NB4 (cell line): ENCODE results near the gene SLC4A2.

Experiments used
- DNase-seq: peaks from one replicate; pipeline ENCODE4 v3.0.0; 2010; ENCODE audit warnings: low read depth
- H3K4me3 ChIP-seq: one replicate; pipeline ENCODE4 v1.5.1; 2011; ENCODE audit warnings: mild to moderate bottlenecking, low read depth, low read length, moderate library complexity
- MYC ChIP-seq: IDR thresholded peaks from 2 replicates; pipeline ENCODE4 v1.6.1; 2011; ENCODE audit warnings: low read depth, low read length
- POLR2A ChIP-seq: IDR thresholded peaks from 2 replicates; pipeline ENCODE4 v1.6.1; 2011; ENCODE audit warnings: mild to moderate bottlenecking; ENCODE audit not compliant: insufficient read length; ENCODE audit errors: extremely low read depth
- TF ChIP-seq, protein P1 (sequence below): IDR thresholded peaks from one replicate; pipeline ENCODE4 v1.5.1; 2012; ENCODE audit warnings: low read depth, low read length
- TF ChIP-seq, protein P2 (sequence below): IDR thresholded peaks from 2 replicates; pipeline ENCODE4 v1.6.1; 2011; ENCODE audit warnings: low read depth, low read length

SLC4A2 gene

DNA sequence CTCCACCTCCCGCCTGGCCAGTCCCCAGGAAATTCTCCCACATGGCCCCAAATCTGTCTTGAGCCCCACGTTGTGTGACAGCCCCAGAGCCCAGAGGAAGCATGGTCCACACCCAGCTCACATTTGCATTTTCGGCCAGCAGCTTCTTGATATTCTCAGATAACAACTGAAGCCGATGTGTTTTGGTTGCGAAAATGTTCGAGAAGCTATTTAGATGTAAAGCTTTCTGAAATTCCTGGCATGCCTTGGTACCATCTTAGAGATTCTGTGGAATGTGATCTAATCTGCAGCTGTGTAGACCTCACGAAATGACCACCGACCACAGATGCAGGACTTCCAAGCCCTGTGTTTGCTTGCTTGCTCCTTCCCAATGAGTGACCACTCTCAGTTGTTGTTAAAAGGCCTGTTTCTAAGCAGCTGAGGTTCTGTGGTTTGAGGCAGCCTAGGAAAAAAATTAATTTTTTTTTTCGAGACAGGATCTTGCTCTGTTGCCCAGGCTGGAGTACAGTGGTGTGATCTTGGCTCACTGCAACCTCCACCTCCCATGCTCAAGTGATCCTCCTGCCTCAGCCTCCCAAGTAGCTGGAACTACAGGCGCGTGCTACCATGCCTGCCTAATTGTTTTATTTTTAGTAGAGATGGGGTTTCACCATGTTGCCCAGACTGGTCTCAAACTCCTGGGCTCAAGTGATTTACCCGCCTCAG is 8.8 kb downstream of the SLC4A2 start:
- H3K4me3 ChIP-seq: no peak overlapping the region
- no peak for DNase-seq
- TF ChIP-seq, protein P1, sequence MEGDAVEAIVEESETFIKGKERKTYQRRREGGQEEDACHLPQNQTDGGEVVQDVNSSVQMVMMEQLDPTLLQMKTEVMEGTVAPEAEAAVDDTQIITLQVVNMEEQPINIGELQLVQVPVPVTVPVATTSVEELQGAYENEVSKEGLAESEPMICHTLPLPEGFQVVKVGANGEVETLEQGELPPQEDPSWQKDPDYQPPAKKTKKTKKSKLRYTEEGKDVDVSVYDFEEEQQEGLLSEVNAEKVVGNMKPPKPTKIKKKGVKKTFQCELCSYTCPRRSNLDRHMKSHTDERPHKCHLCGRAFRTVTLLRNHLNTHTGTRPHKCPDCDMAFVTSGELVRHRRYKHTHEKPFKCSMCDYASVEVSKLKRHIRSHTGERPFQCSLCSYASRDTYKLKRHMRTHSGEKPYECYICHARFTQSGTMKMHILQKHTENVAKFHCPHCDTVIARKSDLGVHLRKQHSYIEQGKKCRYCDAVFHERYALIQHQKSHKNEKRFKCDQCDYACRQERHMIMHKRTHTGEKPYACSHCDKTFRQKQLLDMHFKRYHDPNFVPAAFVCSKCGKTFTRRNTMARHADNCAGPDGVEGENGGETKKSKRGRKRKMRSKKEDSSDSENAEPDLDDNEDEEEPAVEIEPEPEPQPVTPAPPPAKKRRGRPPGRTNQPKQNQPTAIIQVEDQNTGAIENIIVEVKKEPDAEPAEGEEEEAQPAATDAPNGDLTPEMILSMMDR: no peak
- no peak for TF ChIP-seq POLR2A
- TF ChIP-seq, protein P2, sequence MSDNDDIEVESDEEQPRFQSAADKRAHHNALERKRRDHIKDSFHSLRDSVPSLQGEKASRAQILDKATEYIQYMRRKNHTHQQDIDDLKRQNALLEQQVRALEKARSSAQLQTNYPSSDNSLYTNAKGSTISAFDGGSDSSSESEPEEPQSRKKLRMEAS: no peak
- TF ChIP-seq MYC: no peak

DNA sequence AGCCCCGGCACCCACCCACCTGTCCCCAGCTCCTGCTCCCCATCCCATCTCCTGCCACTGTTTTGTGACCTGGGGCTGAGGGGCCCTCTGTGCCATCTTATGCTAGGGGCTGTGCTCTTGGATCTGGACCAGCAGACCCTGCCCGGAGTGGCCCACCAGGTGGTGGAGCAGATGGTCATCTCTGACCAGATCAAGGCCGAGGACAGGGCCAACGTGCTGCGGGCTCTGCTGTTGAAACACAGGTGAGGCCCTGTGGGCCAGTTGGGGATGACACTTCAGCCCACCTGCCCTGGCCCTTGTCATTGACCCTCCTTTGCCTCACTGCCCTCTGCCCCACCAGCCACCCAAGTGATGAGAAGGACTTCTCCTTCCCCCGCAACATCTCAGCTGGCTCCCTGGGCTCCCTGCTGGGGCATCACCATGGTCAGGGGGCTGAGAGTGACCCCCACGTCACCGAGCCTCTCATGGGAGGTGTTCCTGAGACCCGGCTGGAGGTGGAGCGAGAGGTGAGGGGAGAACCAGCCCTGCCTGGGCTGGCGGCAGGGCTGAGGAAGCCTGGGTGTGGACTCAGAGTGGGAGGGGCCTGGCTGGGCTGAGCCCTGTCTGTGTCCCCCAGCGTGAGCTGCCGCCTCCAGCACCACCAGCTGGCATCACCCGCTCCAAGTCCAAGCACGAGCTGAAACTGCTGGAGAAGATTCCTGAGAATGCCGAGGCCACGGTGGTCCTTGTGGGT is 10.6 kb downstream of the SLC4A2 start:
- H3K4me3 ChIP-seq: no peak overlapping the region
- TF ChIP-seq, protein P2: no peak
- no peak for TF ChIP-seq MYC
- no peak for TF ChIP-seq POLR2A
- TF ChIP-seq, protein P1: no peak
- DNase-seq: no peak

DNA sequence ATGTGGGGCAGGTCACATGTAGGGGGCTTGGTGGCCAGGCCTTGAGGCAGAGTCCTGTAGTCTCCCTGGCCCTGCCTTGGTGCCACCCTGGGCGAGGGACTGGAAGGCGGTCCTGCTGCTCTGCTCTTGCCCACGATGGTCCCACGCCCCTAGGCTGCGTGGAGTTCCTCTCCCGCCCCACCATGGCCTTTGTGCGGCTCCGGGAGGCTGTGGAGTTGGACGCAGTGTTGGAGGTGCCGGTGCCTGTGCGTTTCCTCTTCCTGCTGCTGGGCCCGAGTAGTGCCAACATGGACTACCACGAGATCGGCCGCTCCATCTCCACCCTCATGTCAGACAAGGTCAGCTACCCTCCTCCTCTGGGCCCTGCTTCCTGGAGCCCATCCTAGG is 11.2 kb downstream of the SLC4A2 start:
- no peak overlapping the region for H3K4me3 ChIP-seq
- TF ChIP-seq, protein P1: no peak
- TF ChIP-seq MYC (no peak), POLR2A (no peak)
- TF ChIP-seq, protein P2: no peak
- DNase-seq: no peak

DNA sequence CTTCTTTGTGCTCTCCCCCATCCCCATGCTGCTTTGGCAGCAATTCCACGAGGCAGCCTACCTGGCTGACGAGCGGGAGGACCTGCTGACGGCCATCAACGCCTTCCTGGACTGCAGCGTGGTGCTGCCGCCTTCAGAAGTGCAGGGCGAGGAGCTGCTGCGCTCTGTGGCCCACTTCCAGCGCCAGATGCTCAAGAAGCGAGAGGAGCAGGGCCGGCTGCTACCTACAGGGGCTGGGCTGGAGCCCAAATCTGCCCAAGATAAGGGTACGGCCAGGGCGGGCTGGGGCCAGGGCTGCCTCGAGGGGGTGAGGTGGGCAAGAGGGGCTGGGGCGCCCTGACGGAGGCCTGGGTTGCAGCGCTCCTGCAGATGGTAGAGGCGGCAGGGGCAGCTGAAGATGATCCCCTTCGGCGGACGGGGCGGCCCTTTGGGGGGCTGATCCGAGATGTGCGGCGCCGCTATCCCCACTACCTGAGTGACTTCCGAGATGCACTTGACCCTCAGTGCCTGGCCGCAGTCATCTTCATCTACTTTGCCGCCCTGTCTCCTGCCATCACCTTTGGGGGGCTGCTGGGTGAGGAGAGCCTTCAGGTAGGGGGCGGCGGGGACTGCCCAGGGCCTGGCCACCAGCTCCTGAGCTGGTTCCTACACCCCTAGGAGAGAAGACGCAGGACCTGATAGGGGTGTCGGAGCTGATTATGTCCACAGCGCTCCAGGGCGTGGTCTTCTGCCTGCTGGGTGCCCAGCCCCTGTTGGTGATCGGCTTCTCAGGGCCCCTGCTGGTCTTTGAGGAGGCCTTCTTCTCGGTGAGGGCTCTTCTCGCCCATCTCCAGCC is 11.9 kb downstream of the SLC4A2 start:
- H3K4me3 ChIP-seq: no peak overlapping the region
- no peak for DNase-seq
- TF ChIP-seq, protein P1: no peak
- no peak for TF ChIP-seq POLR2A
- no peak for TF ChIP-seq MYC
- TF ChIP-seq, protein P2: no peak

DNA sequence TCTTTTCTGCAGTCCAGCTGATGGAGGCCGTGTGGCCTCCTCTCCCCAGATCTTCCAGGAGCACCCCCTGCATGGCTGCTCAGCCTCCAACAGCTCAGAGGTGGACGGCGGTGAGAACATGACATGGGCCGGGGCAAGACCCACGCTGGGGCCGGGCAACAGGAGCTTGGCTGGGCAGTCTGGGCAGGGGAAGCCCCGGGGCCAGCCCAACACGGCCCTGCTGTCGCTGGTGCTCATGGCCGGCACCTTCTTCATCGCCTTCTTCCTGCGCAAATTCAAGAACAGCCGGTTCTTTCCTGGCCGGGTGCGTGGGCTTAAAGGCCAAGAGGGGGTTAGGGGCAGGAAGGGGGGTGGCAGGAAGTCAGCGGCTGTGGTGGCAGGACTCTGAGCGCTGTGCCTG is 14.6 kb downstream of the SLC4A2 start:
- no peak overlapping the region for H3K4me3 ChIP-seq
- TF ChIP-seq, protein P2: no peak
- TF ChIP-seq, protein P1: no peak
- TF ChIP-seq MYC (no peak), POLR2A (no peak)
- no peak for DNase-seq
